Colon (tissue), 2 donors: ENCODE results near the gene MYO9A.
"Not testable (repeated sequence)": the region's sequence is repeated elsewhere in the genome, so short reads cannot be mapped to it uniquely, and the experiment has no call there.

Source experiments
- FAIRE-seq: peaks from 2 replicates; lab custom pipeline; 2012; peaks lifted over from hg19 to GRCh38; lab: Jason Lieb, UNC
- donor health status: control.
- donor health status: control.

MYO9A gene

DNA sequence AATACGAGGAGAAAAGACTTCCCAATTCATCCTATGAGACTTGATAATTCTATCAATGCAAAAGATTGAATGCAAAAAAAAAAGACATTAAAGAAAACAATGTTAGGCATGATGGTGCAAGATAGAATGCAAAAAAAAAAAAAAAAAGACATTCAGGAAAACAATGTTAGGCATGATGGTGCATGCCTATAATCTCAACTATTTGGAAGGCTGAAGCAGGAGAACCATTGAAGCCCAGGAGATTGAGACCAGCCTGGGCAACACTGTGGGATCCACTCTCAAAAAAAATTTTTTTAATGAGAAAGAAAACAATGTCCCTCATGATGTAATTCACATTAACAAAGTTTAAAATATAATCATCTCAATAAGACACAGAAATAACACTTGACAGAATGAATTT lies 75.9 kb downstream of the MYO9A start:
- no peak for FAIRE-seq

DNA sequence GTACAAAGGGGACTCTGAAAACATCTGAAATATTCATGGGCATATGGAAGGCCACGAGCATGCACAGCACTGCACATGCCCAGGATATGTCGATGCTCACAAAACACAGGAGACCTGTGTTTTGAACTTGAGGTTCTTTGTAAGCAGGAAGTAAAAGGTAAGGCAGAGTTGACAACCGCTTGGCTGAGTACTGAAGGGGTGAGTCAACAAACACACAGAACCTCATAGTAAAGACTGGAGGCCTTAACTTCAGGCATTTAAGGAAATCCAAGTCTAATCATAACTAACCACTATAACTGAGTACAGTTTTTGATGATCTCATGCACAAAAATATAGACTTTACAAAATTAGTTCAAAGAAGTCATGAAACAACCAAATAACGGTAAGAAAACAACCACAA lies 80.6 kb downstream of the MYO9A start:
- FAIRE-seq: no peak

DNA sequence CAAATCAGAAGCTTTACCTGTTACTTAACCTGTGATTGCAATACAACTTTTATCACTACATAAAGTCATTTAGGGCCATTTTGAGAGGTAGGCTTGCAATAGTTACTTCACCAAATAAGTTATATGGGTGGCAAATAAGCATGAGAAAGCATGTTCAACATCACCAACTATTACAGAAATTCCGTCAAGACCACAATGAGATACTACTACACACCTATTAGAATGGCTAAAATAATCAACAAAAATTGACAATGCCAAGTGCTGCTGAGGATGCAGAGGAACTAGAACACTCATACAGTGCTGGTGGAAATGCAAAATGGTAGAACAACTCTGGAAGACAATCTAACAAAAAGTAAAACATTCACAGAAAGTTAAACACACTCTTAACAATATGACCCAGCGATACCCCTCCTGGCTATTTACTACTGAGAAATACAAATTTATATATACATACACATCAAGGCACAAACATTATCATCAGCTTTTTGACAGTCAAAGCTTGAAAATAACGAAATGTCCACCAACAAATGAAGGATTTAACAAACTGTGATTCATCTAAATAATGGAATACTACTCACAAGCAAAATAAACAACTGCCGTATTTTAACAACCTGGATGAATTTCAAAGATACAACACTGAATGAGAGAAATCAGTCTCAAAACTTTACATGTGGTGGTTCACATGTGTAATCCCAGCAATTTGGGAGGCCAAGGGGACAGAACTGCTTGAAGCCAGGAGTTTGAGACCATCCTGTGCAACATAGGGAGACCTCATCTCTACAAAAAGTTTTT lies 82.9 kb downstream of the MYO9A start:
- no peak for FAIRE-seq

DNA sequence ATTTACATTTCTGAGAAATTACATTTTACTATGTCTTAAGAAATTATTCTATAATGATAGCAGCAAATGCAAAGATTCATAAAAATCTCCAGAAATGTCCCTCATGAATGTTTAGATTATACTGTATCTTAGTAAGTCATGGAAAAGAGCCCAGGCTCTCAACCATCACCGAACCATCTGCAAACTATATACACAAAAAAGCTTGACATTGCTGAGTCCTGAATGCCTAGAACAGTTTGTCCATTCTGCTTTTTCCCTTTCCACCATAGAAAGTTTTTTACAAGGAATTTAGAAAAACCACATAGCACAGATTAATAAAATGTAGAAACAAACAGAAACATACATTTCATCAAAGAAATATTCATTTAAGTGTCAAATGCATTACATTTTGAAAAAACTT lies 83.6 kb downstream of the MYO9A start:
- no peak for FAIRE-seq

DNA sequence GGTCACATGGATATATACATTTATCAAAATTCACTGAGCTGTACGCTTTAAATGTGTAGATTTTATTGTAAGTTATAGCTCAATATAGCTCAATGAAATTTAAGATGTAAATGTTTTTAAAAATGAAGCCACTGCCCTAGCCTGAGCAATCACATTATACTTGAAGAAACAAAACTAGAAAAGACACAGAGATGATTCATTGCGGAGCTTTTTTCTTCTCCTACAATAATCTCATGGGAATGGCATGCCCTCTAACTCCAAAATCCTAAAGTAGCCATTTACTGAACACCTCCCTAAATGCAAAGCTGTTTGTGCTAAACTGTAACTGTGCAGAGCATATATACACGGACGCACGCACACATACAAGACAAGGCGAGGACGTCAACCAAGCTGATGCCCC lies 84.2 kb downstream of the MYO9A start:
- FAIRE-seq: no peak

DNA sequence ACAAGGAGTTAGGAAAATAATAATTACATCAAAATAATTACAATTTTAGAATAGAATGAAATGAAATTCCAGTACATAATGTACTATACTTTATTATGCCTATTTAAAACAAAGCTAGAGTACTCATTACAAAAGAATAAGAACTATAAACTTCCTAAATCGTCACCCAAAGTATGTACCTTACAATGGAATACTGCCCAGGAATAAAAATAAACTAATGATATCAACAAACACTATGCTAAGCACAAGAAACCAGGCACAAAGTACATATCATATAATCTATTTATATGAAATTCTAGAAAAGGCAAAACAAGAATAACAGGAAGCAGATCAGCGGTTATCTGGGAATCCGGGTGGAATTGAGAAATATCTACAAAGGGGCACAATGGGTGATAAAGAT lies 84.7 kb downstream of the MYO9A start:
- no peak for FAIRE-seq

DNA sequence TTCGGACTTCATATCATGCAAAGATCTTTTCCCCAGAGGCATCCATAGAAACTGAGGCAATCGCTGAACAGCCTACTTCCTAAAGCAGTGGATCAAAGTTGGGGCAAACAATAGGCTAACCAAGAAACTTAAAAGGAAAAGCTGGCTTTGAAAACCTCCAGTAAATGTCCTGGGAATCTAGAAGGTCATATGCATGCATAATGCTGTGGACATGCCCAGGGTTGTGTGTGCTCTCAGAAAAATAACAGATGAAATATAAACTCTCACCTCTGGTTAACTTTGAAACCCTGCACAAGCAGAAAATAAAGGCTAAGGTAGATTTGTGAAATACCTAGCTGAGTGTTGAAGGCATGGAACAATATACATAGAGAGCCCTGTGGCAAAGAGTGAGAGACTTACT lies 96.3 kb downstream of the MYO9A start:
- FAIRE-seq: no peak

DNA sequence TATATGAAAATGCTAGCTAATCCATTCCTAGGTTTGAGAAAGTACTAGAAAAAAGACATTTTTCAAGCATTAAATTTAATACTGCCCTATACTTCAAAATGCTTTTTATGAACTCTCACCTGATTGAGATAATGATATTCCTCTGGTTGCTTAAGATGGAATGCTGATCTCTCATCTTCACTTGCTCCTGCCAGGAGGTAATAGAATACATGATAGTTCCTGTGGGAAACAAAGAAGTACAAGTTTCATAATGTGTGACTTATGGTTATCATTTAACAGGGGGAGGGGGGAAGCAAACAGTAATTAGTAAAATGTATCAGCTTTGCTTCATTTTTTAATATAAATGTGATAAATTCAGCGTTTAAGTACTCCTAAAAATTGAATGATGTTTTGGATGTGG lies 97.2 kb downstream of the MYO9A start:
- no peak for FAIRE-seq

DNA sequence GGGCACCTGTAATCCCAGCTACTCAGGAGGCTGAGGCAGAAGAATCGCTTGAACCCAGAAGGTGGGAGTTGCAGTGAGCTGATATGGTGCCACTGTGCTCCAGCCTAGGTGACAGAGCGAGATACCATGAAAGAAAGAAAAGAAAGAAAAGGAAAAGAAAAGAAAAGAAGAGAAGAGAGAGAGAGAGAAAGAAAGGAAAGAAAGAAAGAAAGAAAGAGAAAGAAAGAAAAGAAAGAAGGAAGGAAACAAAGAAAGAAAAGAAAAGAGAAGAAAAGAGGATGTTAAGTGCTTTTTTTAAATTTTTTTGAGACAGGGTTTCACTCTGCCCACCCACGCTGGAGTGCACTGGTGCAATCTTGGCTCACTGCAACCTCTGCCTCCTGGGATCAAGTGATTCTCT lies 103.4 kb downstream of the MYO9A start:
- FAIRE-seq: not testable (repeated sequence)

DNA sequence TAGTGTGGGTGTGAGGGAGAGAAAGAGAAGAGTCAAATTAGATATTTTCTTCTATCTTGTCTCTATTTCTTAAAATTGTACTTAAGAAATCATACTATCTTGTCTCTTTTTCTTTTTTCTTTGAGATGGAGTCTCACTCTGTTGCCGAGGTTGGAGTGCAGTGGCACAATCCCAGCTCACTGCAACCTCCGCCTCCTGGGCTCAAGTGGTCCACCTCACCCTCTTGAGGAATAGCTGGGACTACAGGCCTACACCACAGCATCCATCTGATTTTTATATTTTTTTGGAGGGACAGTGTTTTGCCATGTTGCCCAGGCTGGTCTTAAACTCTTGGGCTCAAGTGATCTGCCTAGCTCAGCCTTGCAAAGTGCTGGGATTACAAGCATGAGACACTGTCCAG lies 104.2 kb downstream of the MYO9A start:
- no peak for FAIRE-seq

DNA sequence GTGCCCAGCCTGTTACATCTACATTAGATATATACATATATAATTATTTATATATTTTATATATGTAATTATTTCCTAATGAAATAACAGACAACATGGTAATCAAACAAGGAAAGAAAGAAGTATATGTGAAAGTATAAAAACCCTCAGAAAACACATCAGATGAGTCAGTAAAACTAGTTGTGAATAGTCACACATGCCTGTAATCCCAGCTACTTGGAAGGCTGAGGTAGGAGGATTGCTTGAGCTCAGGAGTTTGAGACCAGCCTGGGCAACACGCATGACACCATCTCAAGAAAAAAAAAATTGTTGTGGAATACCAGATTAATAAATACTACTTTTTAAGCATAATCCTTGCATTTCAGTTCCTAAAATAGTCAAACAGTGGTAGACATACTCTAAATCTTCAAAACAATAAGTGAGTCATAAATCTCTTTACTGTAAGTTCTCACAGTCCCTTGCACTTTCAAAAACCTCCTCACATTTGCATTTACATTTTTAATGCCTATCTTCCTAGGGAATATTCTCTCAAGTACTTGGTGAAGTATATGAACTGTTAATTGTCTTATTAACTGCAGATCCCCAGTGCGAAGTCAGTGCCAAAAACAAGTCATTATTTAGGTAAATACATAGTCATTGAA lies 106.5 kb downstream of the MYO9A start:
- no peak for FAIRE-seq

DNA sequence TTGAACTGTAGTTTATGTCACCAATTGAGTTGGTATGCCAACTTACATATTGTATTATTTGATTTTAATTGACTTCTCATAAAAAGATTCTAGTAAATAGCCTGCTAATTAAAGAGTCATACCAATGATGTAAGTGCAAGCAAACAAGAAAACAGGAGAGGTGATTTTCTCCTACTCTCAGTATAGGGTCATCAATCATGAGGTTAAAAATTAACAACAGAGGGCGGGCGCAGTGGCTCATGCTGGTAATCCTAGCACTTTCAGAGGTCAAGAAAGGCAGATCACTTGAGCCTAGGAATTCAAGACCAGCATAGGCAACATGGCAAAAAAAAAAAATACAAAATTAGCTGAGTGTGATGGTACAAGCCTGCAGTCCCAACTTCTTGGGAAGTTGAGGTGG lies 108.7 kb downstream of the MYO9A start:
- FAIRE-seq: no peak

DNA sequence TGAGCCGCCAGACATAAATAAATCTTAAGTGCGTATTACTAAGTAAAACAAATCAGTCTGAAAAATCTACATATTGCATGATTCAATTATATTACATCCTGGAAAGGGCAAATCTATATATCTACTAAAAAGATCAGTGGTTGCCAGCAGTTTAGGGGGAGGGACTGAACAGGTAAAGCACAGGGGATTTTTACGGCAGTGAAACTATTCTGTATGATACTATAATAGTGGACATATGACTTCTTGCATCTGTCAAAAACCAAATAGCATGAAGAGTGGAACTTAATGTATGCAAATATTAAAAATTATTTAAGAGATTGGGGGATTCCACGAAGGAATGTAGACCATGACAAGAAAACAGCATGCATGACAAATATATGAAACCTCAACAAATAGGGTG lies 111.6 kb downstream of the MYO9A start:
- FAIRE-seq: no peak

DNA sequence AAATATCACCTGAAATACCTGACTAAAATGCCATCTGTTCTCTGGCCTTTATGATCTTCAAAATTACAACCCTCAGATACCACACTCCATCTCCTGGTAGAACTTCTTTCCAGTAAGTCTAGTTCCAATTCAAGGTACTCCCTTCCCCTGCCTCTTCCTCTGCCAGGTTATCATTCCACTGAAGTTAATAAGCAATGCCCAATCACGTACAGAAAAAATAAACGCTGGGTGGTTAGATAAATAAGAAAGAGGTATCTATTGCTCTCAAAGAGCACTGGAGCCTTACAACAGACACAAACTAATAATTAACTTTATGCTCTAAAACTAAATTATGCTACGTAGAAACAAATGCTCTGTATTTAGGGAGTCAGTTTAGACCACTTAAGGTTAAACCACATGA lies 112.5 kb downstream of the MYO9A start:
- FAIRE-seq: no peak

DNA sequence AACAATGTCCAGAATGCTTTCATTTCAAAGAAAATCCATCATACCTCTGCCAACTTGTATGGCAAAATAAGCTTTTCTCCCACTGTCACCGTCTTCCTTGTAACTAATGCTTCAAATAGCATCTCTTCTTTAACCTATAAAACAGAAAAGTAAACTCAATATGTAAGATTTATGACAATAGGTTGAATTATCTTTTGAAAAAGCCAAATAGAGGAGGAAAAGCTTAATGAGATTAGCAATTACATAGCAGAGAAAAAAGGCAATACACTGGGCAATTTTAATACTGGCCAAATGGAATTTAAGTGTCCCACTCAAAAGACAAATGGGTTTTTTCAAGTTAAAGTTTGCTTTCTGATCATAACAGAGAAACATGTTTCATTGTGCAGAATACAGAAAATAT lies 118.1 kb downstream of the MYO9A start:
- FAIRE-seq: no peak

DNA sequence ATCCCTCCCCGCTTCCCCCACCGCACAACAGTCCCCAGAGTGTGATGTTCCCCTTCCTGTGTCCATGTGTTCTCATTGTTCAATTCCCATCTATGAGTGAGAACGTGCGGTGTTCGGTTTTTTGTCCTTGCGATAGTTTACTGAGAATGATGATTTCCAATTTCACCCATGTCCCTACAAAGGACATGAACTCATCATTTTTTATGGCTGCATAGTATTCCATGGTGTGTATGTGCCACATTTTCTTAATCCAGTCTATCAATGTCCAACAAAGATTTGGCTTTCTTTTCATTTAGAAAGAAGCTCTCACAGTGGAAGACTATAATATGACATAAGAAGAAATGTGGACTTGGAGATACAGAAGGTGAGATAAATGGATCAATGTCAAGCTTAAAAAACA lies 119.2 kb downstream of the MYO9A start:
- FAIRE-seq: not testable (repeated sequence)

DNA sequence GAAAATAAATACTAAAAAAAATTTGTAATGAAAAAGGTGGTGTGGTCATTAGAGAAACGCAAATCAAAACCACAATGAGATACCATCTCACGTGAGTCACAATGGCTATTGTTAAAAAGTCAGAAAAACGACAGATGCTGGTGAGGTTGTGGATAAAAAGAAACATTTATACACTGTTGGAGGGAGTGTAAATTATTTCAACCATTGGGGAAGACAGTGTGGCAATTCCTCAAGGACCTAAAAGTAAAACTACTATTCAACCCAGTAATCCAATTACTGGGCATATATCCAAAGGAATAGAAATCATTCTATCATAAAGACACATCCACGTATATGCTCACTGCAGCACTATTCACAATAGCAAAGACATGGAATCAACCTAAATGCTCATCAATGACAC lies 120.3 kb downstream of the MYO9A start:
- FAIRE-seq: no peak

DNA sequence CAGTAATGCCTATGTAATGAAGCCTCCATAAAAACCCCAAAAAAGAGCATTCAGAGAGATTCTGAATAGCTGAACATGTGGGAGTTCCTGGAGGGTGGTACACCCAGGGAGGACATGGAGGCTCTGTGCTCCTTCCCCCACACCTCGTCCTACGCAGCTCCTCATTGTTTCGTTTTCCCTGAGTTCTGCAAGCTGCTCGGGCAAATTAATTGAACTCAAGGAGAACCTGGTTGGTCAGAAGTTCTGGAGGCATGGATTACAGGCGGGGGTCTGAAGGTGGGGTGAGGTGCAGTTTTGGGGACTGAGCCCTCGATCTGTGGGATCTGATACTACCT lies 142.2 kb downstream of the MYO9A start:
- FAIRE-seq: no peak

DNA sequence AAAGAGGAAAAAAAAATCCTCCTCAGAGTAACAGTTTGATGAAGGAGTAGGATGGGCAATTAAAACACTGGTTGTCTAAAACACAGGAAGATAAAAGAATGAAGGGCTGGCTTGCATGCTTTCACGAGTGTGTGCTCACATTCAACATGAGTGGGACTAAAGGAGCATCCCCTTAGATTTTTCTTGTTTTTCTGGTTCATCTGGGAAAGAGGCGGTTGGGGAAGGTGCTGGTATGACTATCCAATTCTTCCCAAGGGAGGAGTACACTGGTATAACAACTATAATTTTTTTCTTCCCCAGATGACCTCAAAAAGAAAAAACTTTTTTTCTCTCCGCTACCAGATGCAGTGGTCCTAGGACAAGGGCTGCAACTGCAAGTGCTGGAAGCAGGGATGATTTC lies 143.7 kb downstream of the MYO9A start:
- FAIRE-seq: no peak

DNA sequence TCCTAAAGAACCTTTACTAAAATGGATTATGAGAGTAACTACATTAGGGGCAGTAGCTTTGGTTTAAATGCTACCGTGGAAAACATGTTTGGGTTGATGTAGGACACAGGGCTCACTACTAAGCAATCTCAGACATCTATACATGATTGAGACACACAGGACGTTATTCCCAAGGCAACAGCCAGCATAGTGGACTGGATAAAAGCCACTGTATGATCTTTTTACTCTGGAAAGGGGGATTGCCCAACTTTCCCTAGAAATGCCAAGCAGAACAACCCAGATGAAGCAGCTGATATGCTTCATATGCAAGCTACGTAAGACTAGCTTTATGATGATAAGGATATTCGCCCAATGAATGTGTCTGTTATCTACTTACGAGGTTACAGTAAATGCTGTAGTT lies 144.6 kb downstream of the MYO9A start:
- no peak for FAIRE-seq

DNA sequence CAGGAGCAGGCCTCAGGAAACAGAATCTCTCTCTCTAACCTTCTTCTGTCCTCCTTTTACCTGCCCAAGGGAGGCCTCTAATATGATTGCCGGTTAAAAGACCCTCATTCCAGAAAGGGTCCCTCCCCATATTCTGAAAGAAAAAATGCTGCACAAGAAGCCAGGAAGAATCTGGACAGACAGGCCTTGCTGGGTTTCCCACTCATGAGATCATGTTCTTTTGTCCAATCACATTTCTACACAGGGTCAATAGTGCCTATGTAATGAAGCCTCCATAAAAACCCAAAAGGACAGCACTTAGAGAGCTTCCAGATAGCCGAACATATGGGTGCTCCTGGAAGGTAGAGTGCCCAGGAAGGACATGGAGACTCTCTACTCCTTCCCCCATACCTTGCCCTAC lies 146.0 kb downstream of the MYO9A start:
- FAIRE-seq: no peak

DNA sequence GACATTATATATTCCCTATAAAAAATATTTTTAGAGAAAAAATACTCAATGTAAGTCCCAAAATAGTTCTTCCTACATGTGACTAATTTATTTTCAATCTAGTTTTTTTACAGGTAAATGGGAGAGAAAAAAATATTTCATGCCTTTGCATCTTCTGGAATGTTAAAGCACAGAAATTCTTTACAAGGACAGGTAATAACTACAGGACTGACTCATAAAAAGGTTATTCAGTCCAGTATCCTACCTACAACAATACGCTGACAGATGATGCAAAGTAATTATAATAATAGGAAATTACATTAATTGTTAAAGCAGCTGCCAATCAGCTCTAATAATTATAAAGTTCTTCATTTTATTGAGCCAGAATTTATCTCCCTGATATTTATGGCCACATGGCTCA lies 147.5 kb downstream of the MYO9A start:
- FAIRE-seq: no peak

DNA sequence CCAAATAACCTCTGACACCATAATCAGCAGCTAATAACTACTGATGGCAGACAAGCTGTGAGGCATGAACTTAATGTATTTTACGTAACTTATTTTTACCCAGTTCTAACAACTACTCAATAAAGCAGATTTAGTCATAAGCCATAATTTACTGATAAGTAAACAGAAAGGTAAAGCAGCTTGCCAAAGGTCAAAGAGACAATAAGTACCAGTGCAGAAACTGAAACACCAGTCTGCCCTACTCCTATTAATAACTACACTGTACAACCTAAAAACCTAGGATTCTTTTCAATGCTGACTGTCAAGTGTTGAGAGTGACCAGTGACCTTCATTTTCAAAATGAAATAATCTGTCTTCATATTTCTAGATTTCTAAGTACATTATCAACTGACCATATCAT lies 155.4 kb downstream of the MYO9A start:
- FAIRE-seq: no peak

DNA sequence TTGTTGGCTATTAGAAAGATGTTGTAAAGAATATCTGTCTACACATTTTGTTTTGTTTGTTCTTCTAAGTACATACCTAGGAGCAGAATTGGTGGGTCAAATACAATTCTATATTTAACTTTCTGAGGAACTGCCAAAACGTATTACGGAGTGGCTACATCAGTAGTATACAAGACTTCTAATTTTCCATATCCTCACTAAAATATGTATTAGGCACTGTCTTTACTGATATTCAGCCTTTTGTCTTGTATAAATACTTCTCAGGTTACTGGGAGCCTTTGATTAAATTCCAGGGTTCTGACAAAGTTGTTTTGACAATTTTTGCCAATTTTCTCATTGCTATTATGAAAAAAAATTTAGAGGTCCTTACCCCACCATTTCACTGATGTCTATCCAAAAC lies 160.9 kb downstream of the MYO9A start:
- FAIRE-seq: no peak
